Measurements from ENCODE around the gene SPACA9. TPM values are rescaled to one million over a fixed set of nuclear protein-coding genes. Genes with fewer than 3 reads are reported as not detected.

SPACA9 gene
- total and polyA plus RNA-seq, 2 donors: 2.5 to 6.6 TPM

GRCh38 chr9:132914924-132915323 is 36.2 kb downstream of the SPACA9 start:
- DNase-seq (ENCODE audit: extremely low spot score): no peak
- no peak overlapping the region for H3K4me3 ChIP-seq (ENCODE audit: low read depth, low read length)
- peaks cover 6% of the 10 kb centered on the region for H3K36me3 ChIP-seq (ENCODE audit: insufficient read depth)
- 92% methylated on average over 6 of the region's 6 CpGs for WGBS
- H3K4me1 ChIP-seq (ENCODE audit: insufficient read depth): no peaks in the 10 kb centered on the region
- H3K27ac ChIP-seq (ENCODE audit: low read depth): no peak overlapping the region

- DNase-seq (ENCODE audit: extremely low spot score): no peak
- Histone ChIP-seq H3K27ac (ENCODE audit: low read depth) (no peak overlapping the region), H3K4me3 (ENCODE audit: low read depth, low read length) (no peak overlapping the region), H3K36me3 (ENCODE audit: insufficient read depth) (peaks cover 9% of the 10 kb centered on the region), H3K4me1 (ENCODE audit: insufficient read depth) (no peaks in the 10 kb centered on the region)
- 91% methylated on average over 7 of the region's 7 CpGs for WGBS
These were observed 41.0 kb downstream of the SPACA9 start for GRCh38 chr9:132919614-132920268.

- 84% methylated on average over 9 of the region's 9 CpGs for WGBS
- Histone ChIP-seq H3K4me3 (ENCODE audit: low read depth, low read length) (no peak overlapping the region), H3K36me3 (ENCODE audit: insufficient read depth) (peaks cover 9% of the 10 kb centered on the region), H3K4me1 (ENCODE audit: insufficient read depth) (no peaks in the 10 kb centered on the region), H3K27ac (ENCODE audit: low read depth) (no peak overlapping the region)
- DNase-seq (ENCODE audit: extremely low spot score): no peak
These were observed 44.7 kb downstream of the SPACA9 start for GRCh38 chr9:132923346-132923902.

- H3K4me3 ChIP-seq (ENCODE audit: low read depth, low read length): no peak overlapping the region
- peaks cover 5% of the 10 kb centered on the region for H3K36me3 ChIP-seq (ENCODE audit: insufficient read depth)
- H3K4me1 ChIP-seq (ENCODE audit: insufficient read depth): no peaks in the 10 kb centered on the region
- WGBS: 87% methylated on average over 7 of the region's 7 CpGs
- no peak overlapping the region for H3K27ac ChIP-seq (ENCODE audit: low read depth)
- DNase-seq (ENCODE audit: extremely low spot score): no peak
These were observed 49.0 kb downstream of the SPACA9 start for GRCh38 chr9:132927704-132928103.

- H3K36me3 ChIP-seq (ENCODE audit: insufficient read depth): peaks cover 5% of the 10 kb centered on the region
- 40% methylated on average over 9 of the region's 9 CpGs for WGBS
These were observed 52.6 kb downstream of the SPACA9 start for GRCh38 chr9:132931178-132931735.

GRCh38 chr9:132935026-132935425 is 56.3 kb downstream of the SPACA9 start:
- H3K4me3 ChIP-seq (ENCODE audit: low read depth, low read length): no peak overlapping the region
- H3K36me3 ChIP-seq (ENCODE audit: insufficient read depth): peaks cover 4% of the 10 kb centered on the region
- no peak for DNase-seq (ENCODE audit: extremely low spot score)

More at GRCh38 chr9:132931178-132931735, 52.6 kb downstream of the SPACA9 start:
- Histone ChIP-seq H3K4me1 (ENCODE audit: insufficient read depth) (no peaks in the 10 kb centered on the region), H3K4me3 (ENCODE audit: low read depth, low read length) (no peak overlapping the region), H3K27ac (ENCODE audit: low read depth) (no peak overlapping the region)
- DNase-seq (ENCODE audit: extremely low spot score): no peak

GRCh38 chr9:132937463-132937901 is 58.8 kb downstream of the SPACA9 start:
- no peak overlapping the region for H3K4me3 ChIP-seq (ENCODE audit: low read depth, low read length)
- no peak overlapping the region for H3K27ac ChIP-seq (ENCODE audit: low read depth)
- H3K4me1 ChIP-seq (ENCODE audit: insufficient read depth): no peaks in the 10 kb centered on the region
- H3K36me3 ChIP-seq (ENCODE audit: insufficient read depth): peaks cover 1% of the 10 kb centered on the region
- 89% methylated on average over 7 of the region's 7 CpGs for WGBS
- no peak for DNase-seq (ENCODE audit: extremely low spot score)

More at GRCh38 chr9:132935026-132935425, 56.3 kb downstream of the SPACA9 start:
- Histone ChIP-seq H3K27ac (ENCODE audit: low read depth) (no peak overlapping the region), H3K4me1 (ENCODE audit: insufficient read depth) (no peaks in the 10 kb centered on the region)
- WGBS: 63% methylated on average over 6 of the region's 6 CpGs

- no peak overlapping the region for H3K27ac ChIP-seq (ENCODE audit: low read depth)
These were observed 60.5 kb downstream of the SPACA9 start for GRCh38 chr9:132939169-132939568.

More at GRCh38 chr9:132939169-132939568, 60.5 kb downstream of the SPACA9 start:
- 96% methylated on average over 1 of the region's 1 CpG for WGBS
- Histone ChIP-seq H3K4me1 (ENCODE audit: insufficient read depth) (peaks cover 2% of the 10 kb centered on the region), H3K36me3 (ENCODE audit: insufficient read depth) (no peaks in the 10 kb centered on the region), H3K4me3 (ENCODE audit: low read depth, low read length) (no peak overlapping the region)
- DNase-seq (ENCODE audit: extremely low spot score): no peak

Other genes starting within 250 kb of the SPACA9 start
- gene DDX31, start 208.9 kb upstream of the SPACA9 start, total RNA-seq: 11.9 TPM
- 6.7 TPM for gene DDX31, start 208.9 kb upstream of the SPACA9 start, polyA plus RNA-seq
- 18.2 TPM for gene GTF3C4, start 208.4 kb upstream of the SPACA9 start, total RNA-seq
- gene GTF3C4, start 208.4 kb upstream of the SPACA9 start, polyA plus RNA-seq: 7.3 TPM
- 1.0 TPM for gene AK8, start 614 bp upstream of the SPACA9 start, total RNA-seq
- gene AK8, start 614 bp upstream of the SPACA9 start, polyA plus RNA-seq: 1.1 TPM
- gene TSC1, start 65.7 kb downstream of the SPACA9 start, total RNA-seq: 65.8 TPM
- gene TSC1, start 65.7 kb downstream of the SPACA9 start, polyA plus RNA-seq: 12.1 TPM
- 0.26 TPM for gene GFI1B, start 99.8 kb downstream of the SPACA9 start, total RNA-seq
- gene GFI1B, start 99.8 kb downstream of the SPACA9 start, polyA plus RNA-seq: 0.04 TPM
- gene GTF3C5, start 152.1 kb downstream of the SPACA9 start, total RNA-seq: 23.2 TPM
- 50.3 TPM for gene GTF3C5, start 152.1 kb downstream of the SPACA9 start, polyA plus RNA-seq
- 0.95 TPM for gene CEL, start 183.1 kb downstream of the SPACA9 start, total RNA-seq
- gene CEL, start 183.1 kb downstream of the SPACA9 start, polyA plus RNA-seq: 1.4 TPM
- gene RALGDS, start 242.3 kb downstream of the SPACA9 start, total RNA-seq: 32.0 TPM
- gene RALGDS, start 242.3 kb downstream of the SPACA9 start, polyA plus RNA-seq: 53.9 TPM

Data from urinary bladder (tissue), 4 donors.